Activated CD8-positive, alpha-beta T cell treated with anti-CD3 and anti-CD28 coated beads for 36 hours (primary cell): ENCODE results near the gene DSG3. TPM values are rescaled to one million over a fixed set of nuclear protein-coding genes. Genes with fewer than 3 reads are reported as not detected.

Experiments used
- ATAC-seq: fragments of 200-7000 bp; cut with Tn5 transposase; one replicate; pipeline ENCODE4 v1.10.0; 2021; ENCODE audit warnings: mild to moderate bottlenecking, moderate library complexity
- CTCF ChIA-PET: fragments of 350-600 bp; sonication (Branson Sonifier 250); formaldehyde crosslinking; loops from one replicate; lab custom pipeline; 2021; ENCODE audit warnings: antibody characterized with exemption; lab: Charles Lee
- POLR2A ChIA-PET: fragments of 350-600 bp; sonication (Branson Sonifier 250); formaldehyde crosslinking; loops from one replicate; lab custom pipeline; 2021; ENCODE audit warnings: antibody characterized with exemption; lab: Charles Lee
- DNase-seq: peaks from one replicate; pipeline ENCODE4 v3.0.0-alpha.2; 2020
- H3K27ac Mint-ChIP-seq: one replicate; pipeline ENCODE4 v1.8.0; 2021; ENCODE audit warnings: mild to moderate bottlenecking, mixed read lengths
- H3K27me3 Mint-ChIP-seq: one replicate; pipeline ENCODE4 v1.8.0; 2021; ENCODE audit warnings: mixed read lengths
- H3K36me3 Mint-ChIP-seq: one replicate; pipeline ENCODE4 v1.8.0; 2021; ENCODE audit warnings: low read depth, mixed read lengths
- H3K4me1 Mint-ChIP-seq: one replicate; pipeline ENCODE4 v1.8.0; 2021; ENCODE audit warnings: low read depth, mixed read lengths
- H3K4me3 Mint-ChIP-seq: one replicate; pipeline ENCODE4 v1.8.0; 2021; ENCODE audit warnings: mild to moderate bottlenecking, moderate library complexity, mixed read lengths
- H3K9me3 Mint-ChIP-seq: one replicate; pipeline ENCODE4 v1.8.0; 2021; ENCODE audit warnings: mixed read lengths
- CTCF ChIP-seq: fragments of 200-600 bp; IDR thresholded peaks from one replicate; pipeline ENCODE4 v1.8.0; 2022; ENCODE audit warnings: antibody characterized with exemption, mild to moderate bottlenecking
- intact Hi-C: fragments of 100-400 bp; cut with micrococcal nuclease; formaldehyde crosslinking; loops from one replicate; pipeline ENCODE4 v1.10.0; 2022
- total RNA-seq, 2 experiments: library from RNA; stranded (reverse); gene quantifications; one replicate each; pipeline ENCODE4 v1.2.3, GENCODE V29; 2021

The DSG3 gene
- total RNA-seq, 2 experiments from 2014 or later: not detected

- DNase-seq (no peak), ATAC-seq (no peak)
- Mint-ChIP-seq H3K36me3 (no peaks in the 10 kb centered on the region), H3K4me1 (no peaks in the 10 kb centered on the region), H3K9me3 (no peaks in the 10 kb centered on the region), H3K27ac (no peak overlapping the region), H3K27me3 (no peaks in the 10 kb centered on the region), H3K4me3 (no peak overlapping the region)
- POLR2A ChIA-PET: no interaction called here
- no peak for TF ChIP-seq CTCF
- CTCF ChIA-PET: interaction anchor here (0.7 kb wide), 1 partner anchor 22 kb away, joined by 3 read pairs; no protein-coding TSS in a partner anchor
- intact Hi-C loops: no loop called here
Measured at GRCh38 chr18:31526374-31526773, 78.8 kb downstream of the DSG3 start.

Other genes starting within 250 kb of the DSG3 start
- not detected for gene DSG1, start 129.6 kb upstream of the DSG3 start, total RNA-seq
- gene DSG4, start 71.0 kb upstream of the DSG3 start, total RNA-seq: not detected
- under 1 TPM; 0.41 to 0.43 TPM for gene DSG2, start 50.4 kb downstream of the DSG3 start, total RNA-seq
- gene TTR, start 144.1 kb downstream of the DSG3 start, total RNA-seq: not detected
- gene B4GALT6, start 236.8 kb downstream of the DSG3 start, total RNA-seq: 1 to 10 TPM; 1.7 to 2.4 TPM